ENCODE measurements around the gene TDP1. TPM values are rescaled to one million over a fixed set of nuclear protein-coding genes. Genes with fewer than 3 reads are reported as not detected.

The TDP1 gene
- total and polyA plus RNA-seq, 12 donors = 2.3 to 24.8 (median 9.6) TPM

DNA sequence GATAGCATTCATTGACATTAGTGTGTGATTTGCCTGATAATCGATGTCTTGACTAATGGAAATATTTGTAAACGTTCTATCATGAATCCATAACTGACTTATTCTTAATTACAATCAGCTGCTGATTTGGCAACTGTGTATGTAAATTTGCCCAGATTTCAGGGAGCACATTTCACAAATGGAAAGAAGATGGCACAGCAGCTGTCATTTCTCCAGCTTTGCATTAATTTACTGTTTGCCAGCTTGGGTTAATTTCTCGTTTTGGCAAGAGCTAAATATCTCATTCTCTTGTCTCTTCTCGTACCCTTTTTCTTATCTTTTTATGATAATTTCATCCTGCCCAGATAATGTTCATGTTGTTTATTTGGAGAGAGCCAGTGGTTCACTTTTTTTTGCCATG lies 22.9 kb downstream of the TDP1 start:
- H3K36me3 ChIP-seq (replicated peaks in 1 of 2) = peaks cover 0 to 24% of the 10 kb centered on the region in 2 donors
- no peak overlapping the region for H3K4me3 ChIP-seq
- H3K27ac ChIP-seq = no peak overlapping the region
- DNase-seq = no peak
- no peak for TF ChIP-seq POLR2A (IDR thresholded peaks at IDR 0.05)
- TF ChIP-seq, protein P1, sequence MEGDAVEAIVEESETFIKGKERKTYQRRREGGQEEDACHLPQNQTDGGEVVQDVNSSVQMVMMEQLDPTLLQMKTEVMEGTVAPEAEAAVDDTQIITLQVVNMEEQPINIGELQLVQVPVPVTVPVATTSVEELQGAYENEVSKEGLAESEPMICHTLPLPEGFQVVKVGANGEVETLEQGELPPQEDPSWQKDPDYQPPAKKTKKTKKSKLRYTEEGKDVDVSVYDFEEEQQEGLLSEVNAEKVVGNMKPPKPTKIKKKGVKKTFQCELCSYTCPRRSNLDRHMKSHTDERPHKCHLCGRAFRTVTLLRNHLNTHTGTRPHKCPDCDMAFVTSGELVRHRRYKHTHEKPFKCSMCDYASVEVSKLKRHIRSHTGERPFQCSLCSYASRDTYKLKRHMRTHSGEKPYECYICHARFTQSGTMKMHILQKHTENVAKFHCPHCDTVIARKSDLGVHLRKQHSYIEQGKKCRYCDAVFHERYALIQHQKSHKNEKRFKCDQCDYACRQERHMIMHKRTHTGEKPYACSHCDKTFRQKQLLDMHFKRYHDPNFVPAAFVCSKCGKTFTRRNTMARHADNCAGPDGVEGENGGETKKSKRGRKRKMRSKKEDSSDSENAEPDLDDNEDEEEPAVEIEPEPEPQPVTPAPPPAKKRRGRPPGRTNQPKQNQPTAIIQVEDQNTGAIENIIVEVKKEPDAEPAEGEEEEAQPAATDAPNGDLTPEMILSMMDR (IDR thresholded peaks at IDR 0.05) = no peak
- WGBS, 4 donors = 78 to 85% (median 84%) methylated on average over 4 of the region's 4 CpGs
- intact Hi-C loops (cut with DNase I) = loop anchor here in 1 of 2 donors (10.0 kb wide), 1 partner anchor 256 kb away; no protein-coding TSS in a partner anchor
- no peaks in the 10 kb centered on the region for H3K4me1 ChIP-seq (replicated peaks in 1 of 2)
- no peaks in the 10 kb centered on the region for H3K9me3 ChIP-seq (replicated peaks in 1 of 3)
- H3K27me3 ChIP-seq = no peaks in the 10 kb centered on the region

DNA sequence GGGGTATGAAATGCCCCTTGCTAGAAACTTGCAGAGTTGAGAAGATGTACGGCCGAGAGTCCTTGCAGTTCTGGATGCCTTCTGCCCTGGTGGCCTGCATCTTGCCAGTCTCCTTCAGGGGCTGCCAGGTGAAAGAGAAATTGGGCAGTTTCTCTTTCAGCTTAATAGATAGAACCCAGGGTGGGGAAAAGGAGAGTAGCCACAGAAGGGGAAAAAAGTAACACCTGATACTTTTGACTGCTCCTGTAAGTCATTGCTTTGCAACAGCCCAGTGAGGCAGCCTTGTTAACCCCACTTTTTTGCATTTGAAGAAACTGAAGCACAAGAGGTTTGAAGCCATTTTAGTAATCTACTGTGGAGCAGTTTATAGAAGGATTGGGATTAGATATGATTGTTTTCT lies 27.6 kb downstream of the TDP1 start:
- Histone ChIP-seq H3K4me1 (replicated peaks in 1 of 2) (no peaks in the 10 kb centered on the region), H3K36me3 (replicated peaks in 1 of 2) (peaks cover 0 to 28% of the 10 kb centered on the region in 2 donors), H3K9me3 (replicated peaks in 1 of 3) (no peaks in the 10 kb centered on the region)

DNA sequence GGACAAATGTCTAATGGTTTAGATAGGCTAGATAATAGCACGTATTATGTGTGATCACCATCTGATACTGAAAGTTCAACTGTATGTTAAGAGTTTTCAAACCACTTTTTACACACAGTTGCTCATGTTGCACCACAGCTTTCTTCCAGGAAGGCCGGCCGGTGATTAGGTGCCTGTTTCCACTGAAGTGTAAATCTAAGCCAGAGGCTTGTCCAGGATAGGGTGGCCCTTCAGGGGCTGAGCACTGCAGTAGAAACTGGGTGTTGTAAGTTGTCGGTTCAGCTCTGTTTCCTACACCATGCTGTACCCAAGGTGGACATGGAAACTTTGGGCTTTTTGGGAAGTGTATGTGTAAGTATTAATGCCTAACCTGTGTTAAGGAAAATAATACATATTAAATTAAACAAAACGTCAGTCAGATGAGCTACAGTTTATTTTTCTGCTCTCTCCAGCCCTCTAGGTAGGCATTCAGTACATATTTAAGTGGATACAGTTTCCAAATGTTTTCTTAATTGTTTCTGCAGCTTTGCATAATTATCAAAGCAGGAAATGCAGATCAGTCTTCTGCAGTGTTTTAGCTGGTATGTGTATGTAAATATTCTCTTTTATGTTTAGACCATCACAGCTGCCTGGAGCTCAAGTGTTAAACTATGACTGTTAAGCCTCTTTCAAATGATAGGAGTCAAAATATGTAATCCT lies 30.9 kb downstream of the TDP1 start:
- WGBS, 4 donors = 87 to 94% (median 91%) methylated on average over 5 of the region's 5 CpGs
- TF ChIP-seq POLR2A (IDR thresholded peaks at IDR 0.05) = no peak
- TF ChIP-seq, protein P1 (IDR thresholded peaks at IDR 0.05) = no peak
- Histone ChIP-seq H3K36me3 (replicated peaks in 1 of 2) (peaks cover 0 to 15% of the 10 kb centered on the region in 2 donors), H3K4me3 (no peak overlapping the region), H3K9me3 (replicated peaks in 1 of 3) (no peaks in the 10 kb centered on the region), H3K27ac (no peak overlapping the region), H3K27me3 (no peaks in the 10 kb centered on the region), H3K4me1 (replicated peaks in 1 of 2) (no peaks in the 10 kb centered on the region)
- intact Hi-C loops (cut with DNase I) = no loop called here
- DNase-seq = no peak

More for the DNA sequence above, 27.6 kb downstream of the TDP1 start:
- 93 to 100% (median 93%) methylated on average over 2 of the region's 2 CpGs for WGBS, 4 donors
- no peak for DNase-seq
- intact Hi-C loops (cut with DNase I) = no loop called here
- Histone ChIP-seq H3K27ac (no peak overlapping the region), H3K4me3 (no peak overlapping the region), H3K27me3 (no peaks in the 10 kb centered on the region)
- TF ChIP-seq, protein P1 (IDR thresholded peaks at IDR 0.05) = no peak
- no peak for TF ChIP-seq POLR2A (IDR thresholded peaks at IDR 0.05)

DNA sequence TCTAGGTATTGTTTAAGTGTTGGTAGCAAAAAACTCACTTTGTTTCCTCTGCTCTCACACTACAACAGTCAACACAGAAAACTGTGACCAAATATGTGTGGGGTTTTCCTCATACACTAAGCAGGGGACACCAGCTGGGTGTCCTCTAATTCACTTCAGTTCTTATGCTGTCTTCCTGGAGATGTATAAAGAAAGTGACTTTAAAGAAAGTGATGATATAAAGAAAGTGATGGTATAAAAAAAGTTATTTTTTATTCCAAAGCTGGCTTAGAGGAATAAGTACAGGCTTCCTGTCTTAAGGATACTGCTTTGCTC lies 31.4 kb downstream of the TDP1 start:
- H3K9me3 ChIP-seq (replicated peaks in 1 of 3) = no peaks in the 10 kb centered on the region
- H3K4me1 ChIP-seq (replicated peaks in 1 of 2) = no peaks in the 10 kb centered on the region
- H3K27ac ChIP-seq = no peak overlapping the region
- H3K36me3 ChIP-seq (replicated peaks in 1 of 2) = peaks cover 0 to 13% of the 10 kb centered on the region in 2 donors
- no peak for DNase-seq
- TF ChIP-seq, protein P1 (IDR thresholded peaks at IDR 0.05) = no peak
- TF ChIP-seq POLR2A (IDR thresholded peaks at IDR 0.05) = no peak
- no peaks in the 10 kb centered on the region for H3K27me3 ChIP-seq
- intact Hi-C loops (cut with DNase I) = no loop called here
- no peak overlapping the region for H3K4me3 ChIP-seq
